Astrocyte of the spinal cord (primary cell): ENCODE measurements around the gene TNS1.

Experiments used
- DNase-seq: peaks from one replicate; pipeline ENCODE4 v3.0.0; 2011; ENCODE audit warnings: low read depth, low spot score
- H3K4me3 ChIP-seq: 2 replicates; pipeline ENCODE4 v1.5.1; 2011; ENCODE audit warnings: low read depth, mild to moderate bottlenecking, low read length, moderate library complexity
- in situ Hi-C: cut with HindIII; loops from 2 replicates; pipeline ENCODE4 v1.10.0; 2017; ENCODE audit warnings: low sequenced_read_pairs
- TF ChIP-seq, protein P1 (sequence below): IDR thresholded peaks from 2 replicates; pipeline ENCODE4 v1.5.1; 2012; ENCODE audit warnings: low read depth, mild to moderate bottlenecking, low read length, inconsistent platforms

Gene TNS1

DNA sequence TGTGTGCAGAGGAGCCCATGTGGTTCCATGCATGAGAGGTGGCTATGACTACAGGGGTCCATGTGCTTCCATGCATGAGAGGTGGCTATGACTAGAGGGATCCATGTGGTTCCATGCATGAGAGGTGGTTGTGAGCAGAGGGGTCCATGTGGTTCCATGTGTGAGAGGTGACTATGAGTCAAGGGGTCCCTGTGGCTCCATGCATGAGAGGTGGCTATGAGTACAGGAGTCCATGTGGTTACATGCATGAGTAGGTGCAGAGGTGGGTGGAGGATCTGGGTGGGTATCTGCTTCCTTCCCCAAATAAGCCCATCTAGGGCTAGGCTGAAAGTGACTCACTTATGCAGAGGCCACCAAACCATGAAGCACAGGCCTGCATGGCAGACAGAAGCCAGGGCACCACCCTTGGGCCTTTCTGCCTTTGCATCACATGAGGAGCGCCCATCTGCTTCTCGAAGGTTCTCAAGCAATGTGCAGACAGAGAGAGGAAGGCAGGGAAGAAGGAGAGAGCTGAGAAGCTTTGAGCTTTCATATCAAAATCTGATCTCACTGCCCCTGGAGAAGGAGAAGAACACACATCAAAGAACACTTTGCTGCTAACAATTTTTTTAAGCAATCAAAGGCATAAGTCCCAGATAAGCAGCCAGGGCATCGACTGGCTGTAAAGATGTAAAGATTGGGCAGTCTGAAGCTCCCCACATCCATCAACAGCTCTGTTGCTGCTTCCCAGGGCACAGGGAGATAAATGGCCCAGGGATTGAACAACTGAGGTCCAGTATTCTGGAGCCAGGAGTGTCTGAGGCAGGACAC, 137.6 kb downstream of the TNS1 start:
- no peak for DNase-seq
- H3K4me3 ChIP-seq = no peak overlapping the region
- in situ Hi-C loops = no loop called here
- TF ChIP-seq, protein P1, sequence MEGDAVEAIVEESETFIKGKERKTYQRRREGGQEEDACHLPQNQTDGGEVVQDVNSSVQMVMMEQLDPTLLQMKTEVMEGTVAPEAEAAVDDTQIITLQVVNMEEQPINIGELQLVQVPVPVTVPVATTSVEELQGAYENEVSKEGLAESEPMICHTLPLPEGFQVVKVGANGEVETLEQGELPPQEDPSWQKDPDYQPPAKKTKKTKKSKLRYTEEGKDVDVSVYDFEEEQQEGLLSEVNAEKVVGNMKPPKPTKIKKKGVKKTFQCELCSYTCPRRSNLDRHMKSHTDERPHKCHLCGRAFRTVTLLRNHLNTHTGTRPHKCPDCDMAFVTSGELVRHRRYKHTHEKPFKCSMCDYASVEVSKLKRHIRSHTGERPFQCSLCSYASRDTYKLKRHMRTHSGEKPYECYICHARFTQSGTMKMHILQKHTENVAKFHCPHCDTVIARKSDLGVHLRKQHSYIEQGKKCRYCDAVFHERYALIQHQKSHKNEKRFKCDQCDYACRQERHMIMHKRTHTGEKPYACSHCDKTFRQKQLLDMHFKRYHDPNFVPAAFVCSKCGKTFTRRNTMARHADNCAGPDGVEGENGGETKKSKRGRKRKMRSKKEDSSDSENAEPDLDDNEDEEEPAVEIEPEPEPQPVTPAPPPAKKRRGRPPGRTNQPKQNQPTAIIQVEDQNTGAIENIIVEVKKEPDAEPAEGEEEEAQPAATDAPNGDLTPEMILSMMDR = no peak

- in situ Hi-C loops = no loop called here
- no peak overlapping the region for H3K4me3 ChIP-seq
- DNase-seq = no peak
- TF ChIP-seq, protein P1 = no peak
Measured at GRCh38 chr2:217863883-217864282, 138.9 kb downstream of the TNS1 start.

DNA sequence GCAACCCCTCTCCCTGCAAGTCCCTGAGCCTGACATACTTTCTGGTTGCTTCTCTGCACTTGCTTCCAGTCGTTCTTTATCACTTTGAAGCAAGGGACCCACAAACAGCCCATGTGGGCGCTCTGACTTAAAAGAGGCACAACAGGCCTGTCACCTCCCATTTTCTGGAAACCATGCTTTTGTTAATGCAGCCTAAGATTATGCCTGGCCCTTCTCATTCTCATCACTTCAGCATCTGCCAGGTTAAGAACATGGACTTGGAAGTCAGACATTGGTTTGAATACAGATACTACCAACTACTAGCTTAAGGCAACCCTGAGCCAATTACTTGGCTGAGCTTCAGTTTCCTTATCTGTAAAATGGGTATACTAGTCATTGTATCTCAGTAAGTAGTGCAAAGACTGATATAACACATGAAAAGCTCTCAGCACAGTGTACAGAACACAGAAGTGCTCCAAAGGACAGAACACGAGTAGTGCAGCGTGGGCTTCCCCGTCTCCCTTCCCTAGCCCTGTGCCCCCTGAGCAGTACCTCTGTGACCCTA, 141.4 kb downstream of the TNS1 start:
- TF ChIP-seq, protein P1 = no peak
- H3K4me3 ChIP-seq = no peak overlapping the region
- no peak for DNase-seq
- in situ Hi-C loops = no loop called here

DNA sequence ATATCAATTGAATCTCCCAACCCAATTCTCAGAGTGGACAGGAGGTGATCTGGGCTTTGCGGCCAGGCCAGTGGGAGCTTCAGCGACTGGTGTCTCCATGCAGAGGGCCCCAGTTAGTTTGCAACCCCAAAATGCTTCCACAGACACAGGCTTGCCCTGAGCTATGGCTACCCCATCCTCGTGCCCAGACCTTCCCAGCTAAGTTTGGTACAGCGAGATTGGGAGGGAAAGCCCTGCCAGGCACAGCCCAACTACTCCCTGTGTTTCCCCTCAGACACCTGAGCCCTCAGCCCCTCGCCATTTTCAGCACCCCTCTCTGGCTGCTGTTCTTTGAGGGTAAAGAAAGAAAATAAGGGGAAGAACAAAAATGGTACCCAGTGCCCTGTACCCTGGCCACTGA, 142.9 kb downstream of the TNS1 start:
- no peak for DNase-seq
- TF ChIP-seq, protein P1 = no peak
- in situ Hi-C loops = no loop called here
- no peak overlapping the region for H3K4me3 ChIP-seq

GRCh38 chr2:217858519-217859491, 144.0 kb downstream of the TNS1 start:
- in situ Hi-C loops = no loop called here
- TF ChIP-seq, protein P1 = no peak
- H3K4me3 ChIP-seq = no peak overlapping the region
- peak; percentile 89 for DNase-seq
